Transverse colon (tissue), 4 donors: ENCODE results near the gene ISYNA1.

ENCODE experiments used
- CTCF ChIP-seq, 5 experiments: fragments of 200-600 bp in 3 of 5; fragments of 450-650 bp in 2 of 5; sonication (generic) in 3 of 5; IDR thresholded peaks; 1 replicate in 2 of 5; 2 replicates in 3 of 5; pipeline ENCODE4 v1.5.1; 2016 to 2017; ENCODE audit warnings: antibody characterized with exemption in 5 of 5, inconsistent platforms in 3 of 5, mild to moderate bottlenecking in 2 of 5, moderate library complexity in 1 of 5
- EP300 ChIP-seq: sonication (generic); formaldehyde crosslinking; IDR thresholded peaks from one replicate; pipeline ENCODE4 v1.6.1; 2017; ENCODE audit warnings: antibody characterized with exemption, low read depth
- POLR2A ChIP-seq: fragments of 450-650 bp; IDR thresholded peaks from one replicate; pipeline ENCODE4 v1.6.1; 2016; ENCODE audit warnings: antibody characterized with exemption, mild to moderate bottlenecking, moderate library complexity
- POLR2AphosphoS5 ChIP-seq, 3 donors: sonication (generic); formaldehyde crosslinking; IDR thresholded peaks; one replicate each; pipeline ENCODE4 v1.6.1; 2016; ENCODE audit warnings: antibody characterized with exemption in 3 of 3

GRCh38 chr19:18385675-18386542 lies 52.0 kb downstream of the ISYNA1 start, which contains the start of gene GDF15:
- TF ChIP-seq CTCF (IDR thresholded peaks at IDR 0.05) (peak; percentile 51 to 89 (median 76)), POLR2A (peak; percentile 93), EP300 (no peak), POLR2AphosphoS5 (IDR thresholded peaks at IDR 0.05) (peak; percentile 92 to 99 (median 98))
